Natural killer cell (primary cell): ENCODE measurements around the gene NRCAM. TPM values are rescaled to one million over a fixed set of nuclear protein-coding genes. Genes with fewer than 3 reads are reported as not detected.
"Not testable (repeated sequence)": the region's sequence is repeated elsewhere in the genome, so short reads cannot be mapped to it uniquely, and the experiment has no call there.

Experiments
- ATAC-seq, 3 donors: fragments of 150-1000 bp in 2 of 3; fragments of 200-7000 bp in 1 of 3; cut with Tn5 transposase; 1 replicate in 1 of 3; 2 replicates in 2 of 3; pipeline ENCODE4 v1.10.0; 2021; ENCODE audit warnings: mild to moderate bottlenecking in 2 of 3, moderate library complexity in 2 of 3
- DNase-seq, 2 donors: peaks; one replicate each; pipeline versions ENCODE4 v3.0.0 to v3.0.0-alpha.2; 2013 to 2021; ENCODE audit warnings: mixed read lengths in 1 of 2
- H3K27ac ChIP-seq: one replicate; pipeline ENCODE4 v1.5.1; 2013; ENCODE audit warnings: mild to moderate bottlenecking, low read length
- H3K27me3 ChIP-seq: one replicate; pipeline ENCODE4 v1.6.1; 2013; ENCODE audit warnings: low read length; ENCODE audit not compliant: control insufficient read depth, insufficient read depth
- H3K36me3 ChIP-seq: one replicate; pipeline ENCODE4 v1.6.1; 2013; ENCODE audit warnings: low read length; ENCODE audit not compliant: control insufficient read depth, insufficient read depth
- H3K4me1 ChIP-seq: one replicate; pipeline ENCODE4 v1.6.1; 2013; ENCODE audit warnings: low read length; ENCODE audit not compliant: control insufficient read depth, insufficient read depth
- H3K4me3 ChIP-seq: one replicate; pipeline ENCODE4 v1.5.1; 2013; ENCODE audit warnings: low read length
- H3K9me3 ChIP-seq: one replicate; pipeline ENCODE4 v1.6.1; 2013; ENCODE audit warnings: low read length; ENCODE audit not compliant: control insufficient read depth, insufficient read depth
- H3K27ac Mint-ChIP-seq, 2 donors: one replicate each; pipeline ENCODE4 v1.8.0; 2022; ENCODE audit warnings: mild to moderate bottlenecking in 2 of 2, mixed read lengths in 2 of 2, moderate library complexity in 1 of 2
- H3K27me3 Mint-ChIP-seq, 2 donors: one replicate each; pipeline ENCODE4 v1.8.0; 2022; ENCODE audit warnings: low read depth in 2 of 2, mixed read lengths in 2 of 2
- H3K36me3 Mint-ChIP-seq: one replicate; pipeline ENCODE4 v1.8.0; 2022; ENCODE audit warnings: mixed read lengths
- H3K4me1 Mint-ChIP-seq, 2 donors: one replicate each; pipeline ENCODE4 v1.8.0; 2022; ENCODE audit warnings: mixed read lengths in 2 of 2
- H3K4me3 Mint-ChIP-seq: one replicate; pipeline ENCODE4 v1.8.0; 2022; ENCODE audit warnings: mild to moderate bottlenecking, moderate library complexity, mixed read lengths
- H3K9me3 Mint-ChIP-seq, 2 donors: one replicate each; pipeline ENCODE4 v1.8.0; 2022; ENCODE audit warnings: mixed read lengths in 2 of 2
- WGBS: methylation state at CpG from one replicate; pipeline ENCODE4 v1.1.7; 2013; ENCODE audit warnings: missing lambda C conversion rate; ENCODE audit not compliant: insufficient coverage; 5-methylcytosine and 5-hydroxymethylcytosine counted together
- intact Hi-C: fragments of 100-400 bp; cut with micrococcal nuclease; formaldehyde crosslinking; loops from one replicate; pipeline ENCODE4 v1.14.2; 2022
- total RNA-seq, 4 donors: library from RNA; stranded (reverse); fragments of 120-200 nt in 1 of 4; gene quantifications; one replicate each; pipeline versions ENCODE4 v1.2.3 to v1.2.4, GENCODE V29; 2013 to 2022
- TF ChIP-seq, protein P1 (sequence below): fragments of 200-600 bp; IDR thresholded peaks from one replicate; pipeline ENCODE4 v1.8.0; 2022; ENCODE audit warnings: antibody characterized with exemption

The NRCAM gene
- total RNA-seq, 3 donors from 2014 or later (not counting 1 experiment from before 2014, with no cell fraction given): 0.27 to 0.95 (median 0.52) TPM

DNA sequence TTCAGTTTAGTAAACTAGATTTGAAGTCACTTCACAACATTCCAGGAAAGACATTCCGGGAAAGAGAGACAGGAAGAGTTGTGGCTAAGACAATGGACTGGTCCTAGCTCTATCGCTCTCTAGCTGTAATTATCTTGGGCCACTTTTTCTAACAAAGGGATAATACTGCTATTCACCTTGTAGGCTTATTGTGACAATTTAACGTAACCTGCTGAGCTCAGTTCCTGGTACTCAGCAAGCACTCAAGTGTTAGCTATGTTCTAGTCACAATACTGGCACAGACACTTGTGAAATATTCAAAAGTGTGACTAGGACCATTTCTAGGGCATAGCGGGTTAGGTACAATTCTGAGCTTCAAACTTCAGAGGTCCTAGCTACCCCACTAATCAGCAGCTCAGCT is 12.0 kb upstream of the NRCAM start:
- Histone ChIP-seq H3K27ac (no peak overlapping the region), H3K4me1 (no peaks in the 10 kb centered on the region), H3K4me3 (no peak overlapping the region), H3K9me3 (no peaks in the 10 kb centered on the region), H3K27me3 (no peaks in the 10 kb centered on the region), H3K36me3 (no peaks in the 10 kb centered on the region)
- intact Hi-C loops: no loop called here
- Mint-ChIP-seq H3K9me3 (no peaks in the 10 kb centered on the region), H3K4me3 (no peak overlapping the region), H3K36me3 (no peaks in the 10 kb centered on the region), H3K27me3 (no peaks in the 10 kb centered on the region), H3K27ac (no peak overlapping the region), H3K4me1 (no peaks in the 10 kb centered on the region)
- WGBS: 66% methylated on average over 3 of the region's 4 CpGs
- no peak for DNase-seq
- TF ChIP-seq, protein P1, sequence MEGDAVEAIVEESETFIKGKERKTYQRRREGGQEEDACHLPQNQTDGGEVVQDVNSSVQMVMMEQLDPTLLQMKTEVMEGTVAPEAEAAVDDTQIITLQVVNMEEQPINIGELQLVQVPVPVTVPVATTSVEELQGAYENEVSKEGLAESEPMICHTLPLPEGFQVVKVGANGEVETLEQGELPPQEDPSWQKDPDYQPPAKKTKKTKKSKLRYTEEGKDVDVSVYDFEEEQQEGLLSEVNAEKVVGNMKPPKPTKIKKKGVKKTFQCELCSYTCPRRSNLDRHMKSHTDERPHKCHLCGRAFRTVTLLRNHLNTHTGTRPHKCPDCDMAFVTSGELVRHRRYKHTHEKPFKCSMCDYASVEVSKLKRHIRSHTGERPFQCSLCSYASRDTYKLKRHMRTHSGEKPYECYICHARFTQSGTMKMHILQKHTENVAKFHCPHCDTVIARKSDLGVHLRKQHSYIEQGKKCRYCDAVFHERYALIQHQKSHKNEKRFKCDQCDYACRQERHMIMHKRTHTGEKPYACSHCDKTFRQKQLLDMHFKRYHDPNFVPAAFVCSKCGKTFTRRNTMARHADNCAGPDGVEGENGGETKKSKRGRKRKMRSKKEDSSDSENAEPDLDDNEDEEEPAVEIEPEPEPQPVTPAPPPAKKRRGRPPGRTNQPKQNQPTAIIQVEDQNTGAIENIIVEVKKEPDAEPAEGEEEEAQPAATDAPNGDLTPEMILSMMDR: no peak
- ATAC-seq: peak in 1 of 3 donors; percentile 29

DNA sequence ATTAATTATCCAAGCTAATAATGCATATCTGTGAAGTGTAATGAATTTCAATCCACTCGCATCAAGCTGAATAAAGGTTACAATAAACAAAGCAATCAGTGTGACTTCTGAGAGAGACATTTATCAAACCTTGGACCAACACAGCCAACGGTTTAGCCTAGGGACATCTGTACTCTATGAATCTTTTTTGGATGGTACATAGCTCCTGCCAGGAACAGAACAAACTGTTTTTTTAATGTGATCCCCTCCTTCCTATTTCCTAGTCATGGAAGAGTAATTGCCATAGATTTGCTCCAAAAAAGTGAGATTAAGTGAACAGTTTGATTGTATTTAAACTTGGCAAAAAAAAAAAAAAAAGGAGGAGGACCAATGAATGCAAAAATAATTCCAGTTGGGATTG is 11.2 kb upstream of the NRCAM start:
- WGBS: 83% methylated on average over 2 of the region's 2 CpGs
- DNase-seq (no peak), ATAC-seq (no peak)
- Histone ChIP-seq H3K4me1 (no peaks in the 10 kb centered on the region), H3K9me3 (no peaks in the 10 kb centered on the region), H3K27me3 (no peaks in the 10 kb centered on the region), H3K27ac (no peak overlapping the region), H3K36me3 (no peaks in the 10 kb centered on the region), H3K4me3 (no peak overlapping the region)
- TF ChIP-seq, protein P1: no peak
- no peaks in the 10 kb centered on the region for H3K36me3 Mint-ChIP-seq
- intact Hi-C loops: no loop called here
- no peaks in the 10 kb centered on the region for H3K4me1 Mint-ChIP-seq
- no peaks in the 10 kb centered on the region for H3K9me3 Mint-ChIP-seq
- peaks cover 0 to 7% of the 10 kb centered on the region in 2 donors for H3K27me3 Mint-ChIP-seq
- H3K27ac Mint-ChIP-seq: no peak overlapping the region
- H3K4me3 Mint-ChIP-seq: no peak overlapping the region

DNA sequence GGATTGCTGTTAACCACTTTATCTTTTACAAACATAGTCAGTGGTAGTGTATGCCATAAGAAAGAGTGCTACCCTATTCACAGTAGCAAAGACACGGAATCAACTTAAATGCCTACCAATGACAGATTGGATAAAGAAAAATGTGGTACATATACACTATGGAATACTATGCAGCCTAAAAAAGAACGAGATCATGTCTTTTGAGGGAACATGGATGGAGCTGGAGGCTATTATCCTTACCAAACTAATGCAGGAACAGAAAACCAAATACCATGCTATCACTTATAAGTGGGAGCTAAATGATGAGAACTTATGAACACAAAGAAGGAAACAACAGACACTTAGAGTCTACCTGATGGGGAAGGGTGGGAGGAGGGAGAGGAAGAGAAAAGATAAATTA is 10.1 kb upstream of the NRCAM start:
- H3K4me1 Mint-ChIP-seq, ATAC-seq, H3K9me3 Mint-ChIP-seq, H3K4me1 ChIP-seq, DNase-seq, H3K27me3 ChIP-seq, H3K4me3 Mint-ChIP-seq, intact Hi-C loops, H3K36me3 ChIP-seq, H3K4me3 ChIP-seq, H3K36me3 Mint-ChIP-seq, H3K27ac Mint-ChIP-seq, H3K9me3 ChIP-seq, H3K27ac ChIP-seq: not testable (repeated sequence)
- H3K27me3 Mint-ChIP-seq: peaks cover 0 to 15% of the 10 kb centered on the region in 2 donors
- WGBS: no CpG with 5 or more reads among the region's 2 CpGs

DNA sequence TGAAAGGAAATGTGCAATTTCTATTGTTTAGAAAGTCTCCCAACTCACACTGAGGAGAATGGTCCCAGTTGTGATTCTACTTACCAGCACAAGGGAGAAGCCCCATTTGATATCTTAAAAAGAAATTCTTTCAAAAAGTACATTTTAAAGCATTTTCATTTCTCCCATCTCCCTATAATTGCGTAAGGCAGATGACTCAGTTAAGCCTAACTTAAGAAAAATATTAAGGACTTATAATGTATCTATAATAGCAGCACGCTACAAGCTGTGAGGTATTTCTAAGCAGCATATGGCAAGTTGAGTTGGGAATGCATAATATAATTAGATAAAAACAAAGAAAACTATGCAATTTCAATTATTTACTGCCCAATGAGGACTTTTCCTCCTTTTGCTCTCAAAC is 8.5 kb upstream of the NRCAM start:
- H3K36me3 Mint-ChIP-seq: no peaks in the 10 kb centered on the region
- no peaks in the 10 kb centered on the region for H3K36me3 ChIP-seq
- H3K27me3 Mint-ChIP-seq: peaks cover 4 to 30% of the 10 kb centered on the region in 2 donors
- H3K4me3 Mint-ChIP-seq: no peak overlapping the region
- ATAC-seq (no peak), DNase-seq (no peak)
- TF ChIP-seq, protein P1: no peak
- H3K27ac ChIP-seq: no peak overlapping the region
- no peaks in the 10 kb centered on the region for H3K4me1 Mint-ChIP-seq
- no peaks in the 10 kb centered on the region for H3K9me3 Mint-ChIP-seq
- H3K27ac Mint-ChIP-seq: no peak overlapping the region
- no peaks in the 10 kb centered on the region for H3K27me3 ChIP-seq
- no peaks in the 10 kb centered on the region for H3K4me1 ChIP-seq
- no peak overlapping the region for H3K4me3 ChIP-seq
- no CpG with 5 or more reads among the region's 2 CpGs for WGBS
- H3K9me3 ChIP-seq: no peaks in the 10 kb centered on the region
- intact Hi-C loops: no loop called here
